Esophagus muscularis mucosa (tissue), 4 donors: ENCODE data around the gene RAE1. TPM values are rescaled to one million over a fixed set of nuclear protein-coding genes. Genes with fewer than 3 reads are reported as not detected.

Experiments used
- DNase-seq: peaks from one replicate; pipeline ENCODE4 v3.0.0-alpha.2; 2017; ENCODE audit errors: extremely low spot score
- H3K27ac ChIP-seq, 4 donors: fragments of 200-600 bp; sonication (generic); replicated peaks in 1 of 4; 1 replicate in 3 of 4; 2 replicates in 1 of 4; pipeline ENCODE4 v1.5.1; 2016 to 2019; ENCODE audit warnings: mild to moderate bottlenecking in 1 of 4
- H3K27me3 ChIP-seq, 4 donors: fragments of 200-600 bp; sonication (generic); one replicate each; pipeline versions ENCODE4 v1.5.1 to v1.6.0; 2016 to 2019
- H3K36me3 ChIP-seq, 4 donors: fragments of 200-600 bp; sonication (generic); one replicate each; pipeline ENCODE4 v1.5.1; 2016 to 2019
- H3K4me1 ChIP-seq, 4 donors: fragments of 200-600 bp; sonication (generic); one replicate each; pipeline ENCODE4 v1.5.1; 2016 to 2019
- H3K4me3 ChIP-seq, 4 donors: fragments of 200-600 bp; sonication (generic); 1 replicate in 2 of 4; 2 replicates in 2 of 4; pipeline ENCODE4 v1.5.1; 2016 to 2019; ENCODE audit warnings: mild to moderate bottlenecking in 4 of 4, moderate library complexity in 1 of 4
- H3K9me3 ChIP-seq, 4 donors: fragments of 200-600 bp; sonication (generic); 1 replicate in 3 of 4; 2 replicates in 1 of 4; pipeline ENCODE4 v1.5.1; 2016 to 2019
- EP300 ChIP-seq: sonication (generic); formaldehyde crosslinking; IDR thresholded peaks from one replicate; pipeline ENCODE4 v1.6.1; 2017; ENCODE audit warnings: antibody characterized with exemption
- POLR2A ChIP-seq: fragments of 450-650 bp; IDR thresholded peaks from one replicate; pipeline ENCODE4 v1.6.1; 2017; ENCODE audit warnings: antibody characterized with exemption, moderate library complexity, mild to moderate bottlenecking, low read depth
- POLR2AphosphoS5 ChIP-seq, 2 donors: sonication (generic); formaldehyde crosslinking; IDR thresholded peaks; one replicate each; pipeline ENCODE4 v1.6.1; 2017; ENCODE audit warnings: antibody characterized with exemption in 2 of 2
- WGBS: methylation state at CpG from one replicate; pipeline ENCODE4 v1.1.5; 2018; 5-methylcytosine and 5-hydroxymethylcytosine counted together
- intact Hi-C: fragments of 100-400 bp; cut with DNase I; formaldehyde crosslinking; loops from one replicate; pipeline ENCODE4 v1.15.1; 2023
- total RNA-seq, 4 donors: library from RNA; depleted of rRNA; stranded (reverse); fragments of >200 nt; gene quantifications; one replicate each; pipeline versions ENCODE4 v1.1.0 to v1.2.1, GENCODE V29; 2016
- TF ChIP-seq, protein P1 (sequence below), 3 experiments: fragments of 200-600 bp in 2 of 3; fragments of 450-650 bp in 1 of 3; sonication (generic) in 2 of 3; IDR thresholded peaks; one replicate each; pipeline ENCODE4 v1.5.1; 2017 to 2019; ENCODE audit warnings: antibody characterized with exemption in 3 of 3, mild to moderate bottlenecking in 2 of 3, moderate library complexity in 1 of 3

RAE1 gene
- total RNA-seq, 4 donors from 2014 or later: 15.0 to 24.1 (median 21.5) TPM

DNA sequence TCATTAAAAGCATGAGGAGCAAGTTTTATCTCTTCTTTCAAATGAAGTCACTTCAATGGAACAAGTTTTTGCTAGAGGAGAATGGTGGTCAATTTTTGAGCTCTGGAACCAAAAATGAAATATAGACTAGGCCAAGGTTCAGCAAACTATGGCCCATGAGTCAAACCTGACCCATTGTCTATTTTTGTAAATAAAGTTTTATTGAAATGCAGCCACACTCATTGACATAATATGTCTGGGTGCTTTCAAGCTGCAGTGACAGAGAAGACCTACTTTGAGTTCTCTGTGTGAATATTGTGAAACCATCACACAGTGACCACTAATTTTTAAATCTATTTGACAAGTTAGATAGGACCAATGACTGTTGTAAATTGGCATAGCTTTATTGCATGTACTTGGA, 13.4 kb downstream of the RAE1 start:
- Histone ChIP-seq H3K4me3 (no peak overlapping the region), H3K36me3 (peaks cover 55 to 84% (median 67%) of the 10 kb centered on the region in 4 donors), H3K27me3 (no peaks in the 10 kb centered on the region), H3K27ac (no peak overlapping the region), H3K9me3 (no peaks in the 10 kb centered on the region), H3K4me1 (peaks cover 0 to 9% (median 8%) of the 10 kb centered on the region in 4 donors)
- intact Hi-C loops: no loop called here
- no peak for DNase-seq
- TF ChIP-seq, protein P1, sequence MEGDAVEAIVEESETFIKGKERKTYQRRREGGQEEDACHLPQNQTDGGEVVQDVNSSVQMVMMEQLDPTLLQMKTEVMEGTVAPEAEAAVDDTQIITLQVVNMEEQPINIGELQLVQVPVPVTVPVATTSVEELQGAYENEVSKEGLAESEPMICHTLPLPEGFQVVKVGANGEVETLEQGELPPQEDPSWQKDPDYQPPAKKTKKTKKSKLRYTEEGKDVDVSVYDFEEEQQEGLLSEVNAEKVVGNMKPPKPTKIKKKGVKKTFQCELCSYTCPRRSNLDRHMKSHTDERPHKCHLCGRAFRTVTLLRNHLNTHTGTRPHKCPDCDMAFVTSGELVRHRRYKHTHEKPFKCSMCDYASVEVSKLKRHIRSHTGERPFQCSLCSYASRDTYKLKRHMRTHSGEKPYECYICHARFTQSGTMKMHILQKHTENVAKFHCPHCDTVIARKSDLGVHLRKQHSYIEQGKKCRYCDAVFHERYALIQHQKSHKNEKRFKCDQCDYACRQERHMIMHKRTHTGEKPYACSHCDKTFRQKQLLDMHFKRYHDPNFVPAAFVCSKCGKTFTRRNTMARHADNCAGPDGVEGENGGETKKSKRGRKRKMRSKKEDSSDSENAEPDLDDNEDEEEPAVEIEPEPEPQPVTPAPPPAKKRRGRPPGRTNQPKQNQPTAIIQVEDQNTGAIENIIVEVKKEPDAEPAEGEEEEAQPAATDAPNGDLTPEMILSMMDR (IDR thresholded peaks at IDR 0.05): no peak
- TF ChIP-seq POLR2AphosphoS5 (IDR thresholded peaks at IDR 0.05) (no peak), EP300 (no peak), POLR2A (no peak)

DNA sequence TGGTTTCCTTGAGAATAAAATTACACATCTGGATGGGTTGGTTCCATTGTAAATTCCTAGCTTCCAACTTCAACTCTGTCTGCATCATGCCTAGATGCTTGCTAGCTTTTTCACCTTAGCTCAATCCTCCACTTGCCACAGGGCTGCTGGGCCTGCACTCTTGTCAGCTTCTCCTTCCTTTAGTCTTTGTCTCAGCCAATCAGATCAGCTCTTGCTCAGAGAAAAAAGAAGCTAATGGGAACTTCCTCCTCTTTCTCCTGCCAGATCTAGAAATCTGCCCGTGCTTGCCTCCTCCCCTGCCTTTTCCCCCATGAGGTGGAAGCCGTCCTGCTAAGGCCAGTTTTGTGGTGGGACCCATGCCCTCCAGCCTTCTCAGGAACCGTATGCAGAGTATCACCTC, 18.5 kb downstream of the RAE1 start:
- Histone ChIP-seq H3K4me1 (peaks cover 3 to 6% (median 5%) of the 10 kb centered on the region in 4 donors), H3K27ac (no peak overlapping the region), H3K36me3 (peaks cover 76 to 100% (median 94%) of the 10 kb centered on the region in 4 donors), H3K4me3 (no peak overlapping the region), H3K27me3 (no peaks in the 10 kb centered on the region), H3K9me3 (no peaks in the 10 kb centered on the region)
- TF ChIP-seq EP300: no peak
- no peak for TF ChIP-seq POLR2AphosphoS5 (IDR thresholded peaks at IDR 0.05)
- TF ChIP-seq POLR2A: no peak
- whole genome bisulfite sequencing: 70% methylated on average over 3 of the region's 3 CpGs
- intact Hi-C loops: no loop called here
- no peak for DNase-seq

DNA sequence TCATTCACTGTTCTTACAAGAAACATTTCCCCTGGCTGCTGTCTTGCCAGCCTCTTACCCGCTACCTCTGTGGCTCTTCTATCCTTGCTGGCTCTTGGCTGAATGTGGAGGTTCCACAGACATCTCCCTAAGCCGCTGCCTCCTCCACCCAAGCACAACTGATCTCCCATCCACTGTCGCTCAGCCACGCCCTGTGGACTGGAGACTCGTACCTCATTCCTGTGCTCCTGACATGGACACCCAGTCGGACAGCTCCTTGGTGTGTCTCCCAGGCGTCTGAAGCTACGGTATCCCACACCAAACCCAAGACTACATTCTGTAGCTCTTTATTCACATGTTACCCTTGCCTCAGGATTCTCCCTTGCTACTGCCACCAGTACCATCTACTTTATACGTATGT, 19.3 kb downstream of the RAE1 start:
- intact Hi-C loops: no loop called here

DNA sequence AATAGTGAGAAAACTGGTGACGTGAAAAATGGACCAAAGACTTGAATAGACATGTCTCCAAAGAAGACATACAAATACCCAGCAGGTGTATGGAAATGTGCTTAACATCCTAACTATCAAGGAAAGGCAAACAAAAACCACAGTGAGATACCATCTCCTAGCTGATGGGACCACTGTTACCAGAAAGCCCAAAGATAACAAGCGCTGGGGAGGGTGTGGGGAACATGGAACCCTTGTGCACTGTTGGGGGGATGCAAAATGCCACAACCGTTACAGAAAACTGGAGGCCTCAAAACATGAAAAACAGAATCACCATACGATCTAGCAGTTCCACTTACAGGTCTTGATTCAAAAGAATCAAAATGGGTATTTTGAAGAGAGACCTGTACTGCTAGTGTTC, 20.3 kb downstream of the RAE1 start:
- intact Hi-C loops: no loop called here
- Histone ChIP-seq H3K27me3 (no peaks in the 10 kb centered on the region), H3K9me3 (no peaks in the 10 kb centered on the region), H3K27ac (no peak overlapping the region), H3K4me1 (peaks cover 3 to 13% (median 7%) of the 10 kb centered on the region in 4 donors), H3K4me3 (no peak overlapping the region), H3K36me3 (peaks cover 74 to 100% (median 97%) of the 10 kb centered on the region in 4 donors)
- no peak for DNase-seq
- no peak for TF ChIP-seq EP300
- TF ChIP-seq, protein P1 (IDR thresholded peaks at IDR 0.05): no peak
- TF ChIP-seq POLR2AphosphoS5 (IDR thresholded peaks at IDR 0.05): no peak
- TF ChIP-seq POLR2A: no peak
- 88% methylated on average over 4 of the region's 4 CpGs for WGBS

More for the DNA sequence above, 19.3 kb downstream of the RAE1 start:
- Histone ChIP-seq H3K36me3 (peaks cover 83 to 100% (median 97%) of the 10 kb centered on the region in 4 donors), H3K27me3 (no peaks in the 10 kb centered on the region), H3K4me3 (no peak overlapping the region), H3K27ac (no peak overlapping the region), H3K4me1 (peaks cover 3 to 12% (median 7%) of the 10 kb centered on the region in 4 donors), H3K9me3 (no peaks in the 10 kb centered on the region)
- WGBS: 86% methylated on average over 9 of the region's 9 CpGs
- TF ChIP-seq EP300: no peak
- DNase-seq: no peak

DNA sequence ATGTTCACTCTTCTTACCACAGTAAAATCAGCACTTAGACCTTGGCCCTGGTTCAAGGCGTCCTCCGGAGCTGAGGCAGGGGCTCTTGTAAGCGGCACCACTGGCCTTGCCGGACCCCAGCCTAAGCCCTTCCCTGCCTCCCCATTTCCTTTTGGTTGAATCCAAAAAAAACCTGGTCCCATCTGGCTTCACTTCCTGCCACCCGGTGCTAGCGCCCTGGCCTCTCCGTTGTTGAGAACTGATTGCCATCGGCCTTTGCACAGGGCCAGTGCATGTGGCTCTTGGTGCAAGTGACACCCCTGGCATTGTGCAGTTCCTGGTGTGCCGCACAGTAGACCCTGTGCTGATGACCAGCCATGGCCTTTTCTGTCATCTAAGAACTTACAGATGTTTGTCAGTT, 21.1 kb downstream of the RAE1 start:
- TF ChIP-seq EP300: no peak
- TF ChIP-seq, protein P1 (IDR thresholded peaks at IDR 0.05): no peak
- TF ChIP-seq POLR2A: no peak
- no peak for TF ChIP-seq POLR2AphosphoS5 (IDR thresholded peaks at IDR 0.05)
- intact Hi-C loops: no loop called here
- Histone ChIP-seq H3K4me1 (peaks cover 3 to 13% (median 7%) of the 10 kb centered on the region in 4 donors), H3K27ac (no peak overlapping the region), H3K36me3 (peaks cover 72 to 100% (median 97%) of the 10 kb centered on the region in 4 donors), H3K4me3 (no peak overlapping the region), H3K9me3 (no peaks in the 10 kb centered on the region), H3K27me3 (no peaks in the 10 kb centered on the region)
- WGBS: 87% methylated on average over 9 of the region's 9 CpGs
- no peak for DNase-seq
